HG03135 (cell line): Measurements from ENCODE around the gene DAB2IP.

Source experiments
- ATAC-seq: cut with Tn5 transposase; IDR thresholded peaks from one replicate; pipeline ENCODE4 v1.9.1; 2021; ENCODE audit warnings: mild to moderate bottlenecking, moderate library complexity; ENCODE audit not compliant: unreplicated experiment

The DAB2IP gene

DNA sequence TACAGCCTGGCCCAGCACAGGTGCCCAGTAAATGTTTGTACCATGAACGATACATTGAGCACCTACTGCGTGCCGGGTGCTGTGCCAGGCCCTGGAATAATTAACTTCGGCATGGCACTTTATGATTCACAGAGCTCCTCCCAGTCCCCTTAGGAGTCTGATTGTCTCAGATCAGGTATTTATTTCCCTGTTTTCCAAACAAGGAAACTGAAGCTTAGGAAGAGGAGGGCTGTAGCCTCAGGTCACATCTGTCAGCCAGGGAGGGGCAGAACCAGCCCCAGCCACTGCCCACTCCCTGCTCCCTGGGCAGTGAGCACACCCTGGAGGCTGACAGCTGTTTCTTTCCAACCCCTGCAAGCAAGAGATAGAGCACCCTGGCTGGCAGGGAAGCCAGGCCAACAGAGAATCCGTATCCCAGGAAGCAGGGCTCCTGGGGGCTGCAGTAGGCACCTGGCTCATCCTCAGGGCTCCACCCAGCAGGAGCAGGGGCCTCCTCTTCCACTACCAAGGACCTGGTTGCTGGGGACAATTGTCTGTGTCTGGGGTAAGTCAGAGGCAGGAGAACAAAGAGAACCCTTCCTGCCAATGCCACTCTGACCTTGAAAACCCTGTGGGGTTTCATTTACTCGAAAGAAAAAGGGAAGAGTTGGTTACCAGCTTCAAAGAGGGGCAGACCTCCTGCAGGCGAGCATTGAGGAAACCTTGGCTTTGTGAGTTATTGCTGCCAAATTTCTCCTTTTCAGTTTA lies 69.0 kb downstream of the DAB2IP start:
- no peak for ATAC-seq

- no peak for ATAC-seq
Observed at GRCh38 chr9:121721058-121721350, 69.6 kb downstream of the DAB2IP start.

DNA sequence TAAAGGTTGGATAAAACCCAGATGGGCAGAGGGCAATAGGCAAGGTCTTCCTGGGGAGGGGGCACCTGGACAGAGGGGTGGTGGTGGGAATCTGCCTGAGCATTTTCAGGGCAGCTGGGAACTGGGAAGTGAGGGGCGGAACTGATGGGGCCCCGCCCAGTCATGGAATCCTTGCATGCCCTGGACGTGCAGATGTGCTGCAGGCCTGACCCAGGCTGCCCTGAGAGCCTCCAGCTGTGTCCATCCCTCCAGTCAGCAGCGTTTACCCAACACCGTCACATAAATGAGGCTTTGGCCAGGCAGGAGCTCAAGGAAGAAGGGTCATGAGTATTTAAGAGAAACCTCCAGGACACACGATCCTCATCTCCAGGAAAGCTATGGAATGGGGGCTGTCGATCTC lies 70.3 kb downstream of the DAB2IP start:
- ATAC-seq, result no peak

GRCh38 chr9:121725008-121725775 lies 73.8 kb downstream of the DAB2IP start:
- no peak for ATAC-seq

GRCh38 chr9:121727295-121728020 lies 76.0 kb downstream of the DAB2IP start:
- ATAC-seq, result no peak

GRCh38 chr9:121728916-121729315 lies 77.5 kb downstream of the DAB2IP start:
- ATAC-seq, result no peak

GRCh38 chr9:121729769-121730562 lies 78.5 kb downstream of the DAB2IP start:
- ATAC-seq, result no peak

- ATAC-seq, result no peak
Observed at GRCh38 chr9:121731090-121731489, 79.7 kb downstream of the DAB2IP start.

DNA sequence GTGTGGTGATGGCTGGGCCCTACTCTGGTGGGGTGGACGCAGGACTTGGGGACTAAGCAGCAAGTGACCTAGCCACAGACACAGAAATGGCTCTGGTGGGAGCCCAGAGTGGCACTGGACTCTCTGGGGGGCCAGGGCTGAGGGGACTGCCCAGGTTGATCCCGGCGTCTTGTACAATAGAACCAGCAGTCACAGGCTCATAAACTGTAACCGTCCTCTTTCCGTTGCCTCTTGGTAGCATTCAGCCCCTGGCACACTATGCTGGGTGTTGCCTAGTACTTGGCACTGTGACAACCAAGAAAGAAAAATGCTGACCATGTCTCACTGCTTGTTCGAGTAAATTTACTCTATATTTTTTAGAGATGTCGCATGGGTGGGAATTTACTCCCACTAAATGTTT lies 80.5 kb downstream of the DAB2IP start:
- no peak for ATAC-seq

- no peak for ATAC-seq
Observed at GRCh38 chr9:121732389-121732788, 81.0 kb downstream of the DAB2IP start.

GRCh38 chr9:121732886-121733285 lies 81.5 kb downstream of the DAB2IP start:
- ATAC-seq, result no peak

- ATAC-seq, result no peak
Observed at GRCh38 chr9:121734465-121734864, 83.0 kb downstream of the DAB2IP start.

GRCh38 chr9:121735065-121735792 lies 83.8 kb downstream of the DAB2IP start:
- no peak for ATAC-seq

DNA sequence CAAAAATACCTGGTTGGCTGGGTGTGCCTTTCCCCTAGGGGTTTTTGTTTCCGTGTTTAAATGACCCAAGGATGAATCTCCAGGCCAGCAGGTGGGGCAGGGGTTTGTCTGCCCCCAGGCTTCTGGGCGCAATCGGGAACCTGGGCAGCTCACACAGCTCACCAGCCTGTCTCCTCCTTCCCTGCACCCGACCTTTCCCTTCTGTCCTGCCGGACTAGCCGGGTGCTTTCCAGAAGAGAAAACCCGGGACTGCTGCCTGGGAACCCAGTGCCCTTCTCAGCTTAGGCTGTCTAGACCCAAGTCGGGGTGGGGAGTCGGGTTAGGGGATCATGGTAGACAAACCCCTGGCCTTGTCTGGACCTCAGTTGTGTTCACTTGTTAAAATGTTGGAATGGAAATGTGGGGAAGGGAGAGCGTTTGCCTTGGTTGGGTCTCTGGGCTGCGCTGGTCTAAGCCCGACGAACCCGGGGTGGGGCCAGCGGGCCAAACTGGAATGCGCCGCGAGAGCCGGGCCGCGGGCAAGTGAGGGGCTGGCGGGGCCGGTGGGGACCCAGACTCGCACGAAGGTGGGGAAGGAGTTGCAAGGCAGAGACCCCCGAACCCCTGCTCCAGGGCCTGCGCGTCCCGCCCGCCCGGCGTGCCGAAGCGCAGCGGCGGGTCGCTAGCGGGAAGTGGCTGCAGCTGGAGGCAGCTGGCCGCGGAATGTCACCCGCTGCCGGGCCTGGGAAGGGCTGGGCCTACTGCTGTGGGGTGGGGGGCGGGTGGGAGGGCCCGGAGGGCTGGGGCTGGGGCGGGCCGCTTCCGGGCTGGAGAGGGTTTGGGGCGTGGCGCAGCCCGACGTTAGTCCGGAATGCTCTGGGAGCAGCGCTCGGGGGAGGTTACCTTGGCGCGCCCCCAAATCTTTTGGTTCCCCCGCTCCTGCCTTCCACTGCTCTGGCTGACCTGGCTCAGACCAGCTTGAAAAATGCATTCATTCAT lies 84.6 kb downstream of the DAB2IP start:
- ATAC-seq, result no peak

- no peak for ATAC-seq
Observed at GRCh38 chr9:121736934-121737462, 85.6 kb downstream of the DAB2IP start.

GRCh38 chr9:121737481-121737931 lies 86.1 kb downstream of the DAB2IP start:
- ATAC-seq, result no peak

DNA sequence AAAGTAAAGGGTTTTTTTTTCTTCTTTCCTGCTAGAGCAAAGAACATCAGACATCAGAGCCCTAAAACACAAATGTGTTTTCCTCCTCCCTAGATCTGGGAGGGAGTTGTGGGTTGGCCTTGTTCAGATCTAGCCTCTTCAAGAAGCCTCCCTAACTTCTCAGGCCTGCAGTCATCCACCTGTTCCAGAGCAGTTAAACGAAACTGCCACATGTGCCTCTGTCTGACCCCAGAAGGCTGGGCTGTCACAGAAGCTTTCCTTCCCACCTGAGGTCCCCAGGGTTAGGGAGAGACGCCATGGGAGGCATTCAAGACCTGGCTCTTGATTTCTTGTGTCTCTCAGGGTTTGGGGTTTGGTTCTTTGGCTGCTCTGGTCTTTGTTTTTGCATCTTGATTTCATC lies 87.0 kb downstream of the DAB2IP start:
- no peak for ATAC-seq

DNA sequence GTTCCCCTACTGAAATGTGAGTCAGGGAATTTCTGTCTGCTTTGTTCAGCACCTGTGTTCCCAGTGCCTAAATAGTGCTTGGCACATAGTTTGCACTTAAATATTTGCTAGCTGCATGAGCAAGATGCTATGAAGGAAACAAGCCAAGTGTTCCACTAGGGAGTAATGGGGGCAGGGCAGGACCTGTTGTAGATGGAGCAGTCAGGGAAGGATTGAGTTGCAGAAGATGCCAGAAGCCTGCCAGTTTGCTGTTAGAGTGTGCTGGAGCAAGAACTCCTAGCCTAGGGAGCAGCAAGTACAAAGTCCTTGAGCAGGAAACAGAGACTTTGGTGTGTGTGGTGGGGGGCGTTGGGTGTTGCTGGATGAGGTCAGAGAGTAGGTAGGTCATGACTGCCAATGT lies 87.5 kb downstream of the DAB2IP start:
- ATAC-seq, result no peak

DNA sequence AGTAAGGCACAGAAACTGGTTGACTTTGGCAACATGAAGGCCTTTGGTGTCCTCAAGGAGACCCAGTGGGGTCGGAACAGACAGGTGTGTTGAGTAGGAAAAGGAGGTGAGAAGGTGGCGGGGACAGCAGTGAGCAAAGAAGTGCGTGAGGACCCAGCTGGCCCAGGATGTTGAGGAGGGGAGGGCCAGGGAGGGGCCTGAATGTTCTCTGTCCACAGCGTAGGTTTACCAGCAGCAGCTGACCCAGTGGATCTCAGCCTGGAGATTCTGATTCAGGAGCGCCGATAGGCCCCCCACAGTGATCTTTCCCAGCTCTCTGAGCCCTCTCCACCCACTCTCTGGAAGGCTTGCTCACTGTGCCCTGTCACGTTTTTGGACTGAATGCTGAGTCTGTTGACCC lies 88.5 kb downstream of the DAB2IP start:
- ATAC-seq, result no peak
